Psoas muscle (tissue), 8 donors: Measurements from ENCODE around the gene TMTC2. TPM values are rescaled to one million over a fixed set of nuclear protein-coding genes. Genes with fewer than 3 reads are reported as not detected.
"Not testable (repeated sequence)": the region's sequence is repeated elsewhere in the genome, so short reads cannot be mapped to it uniquely, and the experiment has no call there.

ENCODE experiments used
- ATAC-seq, 4 donors: fragments of 200-7000 bp; cut with Tn5 transposase; one replicate each; pipeline ENCODE4 v1.9.1; 2020; ENCODE audit warnings: moderate library complexity in 3 of 4, mild to moderate bottlenecking in 2 of 4
- DNase-seq, 2 donors: peaks; one replicate each; pipeline ENCODE4 v3.0.0-alpha.2; 2020
- H3K27ac ChIP-seq: fragments of 200-600 bp; one replicate; pipeline ENCODE4 v1.8.0; 2022
- H3K27me3 ChIP-seq, 3 donors: fragments of 200-600 bp in 1 of 3; one replicate each; pipeline versions ENCODE4 v1.6.1 to v1.8.0; 2013 to 2022; ENCODE audit warnings: low read length in 2 of 3, mild to moderate bottlenecking in 2 of 3, moderate library complexity in 1 of 3; ENCODE audit not compliant: insufficient read depth in 3 of 3
- H3K36me3 ChIP-seq, 2 donors: fragments of 200-600 bp in 1 of 2; one replicate each; pipeline versions ENCODE4 v1.6.1 to v1.8.0; 2013 to 2022; ENCODE audit warnings: low read depth in 1 of 2, mild to moderate bottlenecking in 1 of 2, moderate library complexity in 1 of 2; ENCODE audit not compliant: insufficient read depth in 1 of 2
- H3K4me1 ChIP-seq: fragments of 200-600 bp; one replicate; pipeline ENCODE4 v1.8.0; 2022
- H3K4me3 ChIP-seq: fragments of 200-600 bp; one replicate; pipeline ENCODE4 v1.8.0; 2022; ENCODE audit warnings: mild to moderate bottlenecking
- H3K9me3 ChIP-seq: fragments of 200-600 bp; one replicate; pipeline ENCODE4 v1.8.0; 2022
- CTCF ChIP-seq: fragments of 200-600 bp; IDR thresholded peaks from one replicate; pipeline ENCODE4 v1.8.0; 2022; ENCODE audit warnings: antibody characterized with exemption
- WGBS, 3 donors: extraction: QIAGEN DNeasy Blood & Tissue Kit; methylation state at CpG; one replicate each; pipeline versions ENCODE4 v1.1.6 to v1.1.7; 2013; 5-methylcytosine and 5-hydroxymethylcytosine counted together
- intact Hi-C, 2 donors: fragments of 100-400 bp; cut with DNase I; formaldehyde crosslinking; loops; one replicate each; pipeline versions ENCODE4 v1.11.0 to v1.14.2; 2022
- polyA plus RNA-seq, 3 donors: library from polyadenylated mRNA; stranded (reverse); fragments of 200-250 nt; gene quantifications; one replicate each; pipeline ENCODE4 v1.2.3, GENCODE V29; 2013
- total RNA-seq, 4 donors: library from RNA; stranded (reverse); fragmentation: NEBNext Ultra II Directional in 2 of 4; extraction: Animal tissue kit (Norgen Biotek cat#: 25700) in 2 of 4; gene quantifications; one replicate each; pipeline versions ENCODE4 v1.2.1 to v1.2.4, GENCODE V29; 2021 to 2023
- donor health status: healthy with polysubstance abuse.
- donor health status: DM: no; HTN: no; CAD: no; lungs with moderate emphysema.
- donor health status: Bipolar disorder and iron deficiency.
- donor health status: healthy.
- donor health status: DM: yes; HTN: yes; CAD: no.
- donor health status: DM: no; HTN: no; CAD: no.
- donor health status: DM: no; HTN: no; CAD: no.
- donor health status: DM: yes; HTN: yes; CAD: no.

Gene TMTC2
- total and polyA plus RNA-seq, 7 donors, result 0.85 to 2.7 (median 1.8) TPM

DNA sequence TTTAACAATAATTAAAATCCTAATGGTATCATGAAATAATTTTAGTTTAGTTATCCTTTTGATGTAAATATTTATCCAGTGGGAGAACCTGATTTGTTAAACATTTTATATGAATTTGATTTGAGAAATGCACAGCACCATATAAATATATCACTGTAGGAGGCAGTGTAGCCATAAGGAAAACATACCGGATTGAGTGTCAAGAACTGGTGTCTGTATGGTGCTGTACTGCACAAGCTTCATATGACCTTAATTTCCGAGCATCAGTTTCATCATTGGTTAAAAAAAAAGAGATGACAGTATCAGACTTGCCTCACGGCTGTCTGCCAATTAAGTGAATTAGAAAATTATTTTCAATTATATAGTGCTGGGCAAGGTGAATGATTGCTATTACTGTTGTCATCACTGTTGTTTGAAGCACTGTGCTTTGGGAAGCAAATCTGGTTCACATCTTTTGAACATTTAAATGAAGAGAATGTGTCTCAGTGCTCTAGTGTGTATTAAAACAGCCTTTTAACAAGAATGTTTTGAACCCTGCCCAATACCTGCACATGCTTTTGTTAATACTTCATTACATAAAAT, 72.1 kb downstream of the TMTC2 start:
- H3K4me3 ChIP-seq, result no peak overlapping the region
- TF ChIP-seq CTCF, result no peak
- ATAC-seq (no peak), DNase-seq (no peak)
- 62 to 77% (median 67%) methylated on average over 3 of the region's 3 CpGs for WGBS, 3 donors
- no peaks in the 10 kb centered on the region for H3K9me3 ChIP-seq
- intact Hi-C loops, result no loop called here
- H3K4me1 ChIP-seq, result peaks cover 5% of the 10 kb centered on the region
- no peak overlapping the region for H3K27ac ChIP-seq
- H3K36me3 ChIP-seq, result no peaks in the 10 kb centered on the region
- H3K27me3 ChIP-seq, result no peaks in the 10 kb centered on the region

- WGBS, 3 donors, result 89 to 94% (median 91%) methylated on average over 3 of the region's 3 CpGs
- peaks cover 0 to 2% (median 0%) of the 10 kb centered on the region in 3 donors for H3K27me3 ChIP-seq
- peaks cover 5% of the 10 kb centered on the region for H3K4me1 ChIP-seq
- no peak overlapping the region for H3K4me3 ChIP-seq
- TF ChIP-seq CTCF, result no peak
- no peak for DNase-seq
- no peak overlapping the region for H3K27ac ChIP-seq
- H3K9me3 ChIP-seq, result no peaks in the 10 kb centered on the region
- ATAC-seq, result no peak
- intact Hi-C loops, result no loop called here
- no peaks in the 10 kb centered on the region for H3K36me3 ChIP-seq
These were observed 73.7 kb downstream of the TMTC2 start for GRCh38 chr12:82760423-82760822.

- H3K9me3 ChIP-seq, H3K36me3 ChIP-seq, H3K27me3 ChIP-seq, ATAC-seq, H3K4me3 ChIP-seq, H3K27ac ChIP-seq, intact Hi-C loops, DNase-seq, H3K4me1 ChIP-seq: not testable (repeated sequence)
- 95 to 97% (median 96%) methylated on average over 7 of the region's 7 CpGs for WGBS, 3 donors
These were observed 78.5 kb downstream of the TMTC2 start for GRCh38 chr12:82765206-82765605.

GRCh38 chr12:82765971-82766705, 79.4 kb downstream of the TMTC2 start:
- Histone ChIP-seq H3K4me3 (no peak overlapping the region), H3K27ac (no peak overlapping the region), H3K36me3 (no peaks in the 10 kb centered on the region), H3K9me3 (no peaks in the 10 kb centered on the region), H3K27me3 (peaks cover 0 to 2% (median 0%) of the 10 kb centered on the region in 3 donors), H3K4me1 (no peaks in the 10 kb centered on the region)
- intact Hi-C loops, result no loop called here
- no peak for TF ChIP-seq CTCF
- no peak for DNase-seq
- WGBS, 3 donors, result 91 to 94% (median 92%) methylated on average over 5 of the region's 5 CpGs
- no peak for ATAC-seq

- Histone ChIP-seq H3K36me3 (no peaks in the 10 kb centered on the region), H3K27ac (no peak overlapping the region), H3K4me3 (no peak overlapping the region), H3K9me3 (no peaks in the 10 kb centered on the region), H3K4me1 (no peaks in the 10 kb centered on the region), H3K27me3 (no peaks in the 10 kb centered on the region)
- ATAC-seq (no peak), DNase-seq (no peak)
- no peak for TF ChIP-seq CTCF
- intact Hi-C loops, result no loop called here
- 80 to 89% (median 81%) methylated on average over 5 of the region's 5 CpGs for WGBS, 3 donors
These were observed 88.0 kb downstream of the TMTC2 start for GRCh38 chr12:82774666-82775065.
